Mucosa of stomach (tissue), 1 donor: Measurements from ENCODE around the gene TLCD5.

Experiments
- H3K27me3 ChIP-seq: one replicate; pipeline ENCODE4 v1.7.0; 2013; ENCODE audit warnings: mild to moderate bottlenecking, low read length; ENCODE audit not compliant: control insufficient read depth, insufficient read depth
- H3K36me3 ChIP-seq: one replicate; pipeline ENCODE4 v1.7.0; 2013; ENCODE audit warnings: low read length; ENCODE audit not compliant: control insufficient read depth, insufficient read depth
- H3K4me1 ChIP-seq: one replicate; pipeline ENCODE4 v1.7.0; 2013; ENCODE audit warnings: mild to moderate bottlenecking, low read length; ENCODE audit not compliant: control insufficient read depth, insufficient read depth
- H3K4me3 ChIP-seq: one replicate; pipeline ENCODE4 v1.7.0; 2013; ENCODE audit warnings: low read length
- H3K9ac ChIP-seq: one replicate; pipeline ENCODE4 v1.7.0; 2013; ENCODE audit warnings: mild to moderate bottlenecking, low read length, moderate library complexity
- H3K9me3 ChIP-seq: one replicate; pipeline ENCODE4 v1.7.0; 2013; ENCODE audit warnings: mild to moderate bottlenecking, low read length, moderate library complexity; ENCODE audit not compliant: control insufficient read depth
- donor health status: Pancreatic carcinoma.

TLCD5 gene

DNA sequence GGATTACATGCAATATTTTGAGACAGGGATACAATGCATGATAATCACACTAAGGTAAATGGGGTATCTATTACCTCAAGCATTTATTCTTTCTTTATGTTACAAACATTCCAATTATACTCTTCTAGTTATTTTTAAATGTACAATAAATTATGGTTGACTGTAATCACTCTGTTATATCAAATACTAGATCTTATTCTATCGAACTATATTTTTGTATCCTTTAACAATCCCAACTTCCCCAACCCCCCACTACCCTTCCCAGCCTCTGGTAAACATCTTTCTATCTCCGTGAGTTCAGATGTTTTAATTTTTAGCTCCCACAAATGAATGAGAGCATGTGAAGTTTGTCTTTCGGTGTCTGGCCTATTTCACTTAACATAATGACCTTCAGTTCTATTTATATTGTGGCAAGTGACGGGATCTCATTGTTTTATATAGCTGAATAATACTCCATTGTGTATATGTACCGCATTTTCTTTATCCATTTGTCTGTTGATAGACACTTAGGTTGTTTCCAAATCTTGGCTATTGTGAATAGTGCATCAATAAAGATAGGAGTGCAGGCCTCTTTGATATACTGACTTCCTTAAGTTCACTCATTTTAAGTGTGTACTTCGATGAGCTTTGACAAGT lies 51.6 kb downstream of the TLCD5 start:
- H3K4me1 ChIP-seq = peaks cover 6% of the 10 kb centered on the region

DNA sequence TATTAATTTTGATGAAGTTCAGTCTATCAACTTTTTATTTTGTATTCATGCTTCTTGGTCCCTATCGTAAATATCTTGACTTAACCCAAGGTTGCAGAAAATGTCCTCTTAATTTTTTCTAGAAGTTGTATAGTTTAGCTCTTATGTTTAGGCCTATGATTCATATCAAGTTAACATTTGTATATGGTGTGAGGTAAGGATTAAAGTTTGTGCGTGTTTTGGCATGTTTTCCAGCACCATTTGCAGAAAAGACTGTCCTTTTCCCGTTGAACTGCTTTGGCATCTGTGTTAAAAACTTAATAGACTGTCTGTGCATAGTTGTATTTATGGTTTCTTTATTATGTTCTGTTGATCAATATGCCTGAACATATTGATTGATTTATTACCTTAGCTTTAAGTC lies 53.4 kb downstream of the TLCD5 start:
- no peaks in the 10 kb centered on the region for H3K9me3 ChIP-seq
- no peak overlapping the region for H3K4me3 ChIP-seq
- H3K36me3 ChIP-seq = no peaks in the 10 kb centered on the region
- H3K4me1 ChIP-seq = peaks cover 6% of the 10 kb centered on the region
- no peak overlapping the region for H3K9ac ChIP-seq
- no peaks in the 10 kb centered on the region for H3K27me3 ChIP-seq

More for the DNA sequence above, 51.6 kb downstream of the TLCD5 start:
- Histone ChIP-seq H3K4me3 (no peak overlapping the region), H3K9ac (no peak overlapping the region), H3K27me3 (no peaks in the 10 kb centered on the region), H3K36me3 (no peaks in the 10 kb centered on the region), H3K9me3 (no peaks in the 10 kb centered on the region)

DNA sequence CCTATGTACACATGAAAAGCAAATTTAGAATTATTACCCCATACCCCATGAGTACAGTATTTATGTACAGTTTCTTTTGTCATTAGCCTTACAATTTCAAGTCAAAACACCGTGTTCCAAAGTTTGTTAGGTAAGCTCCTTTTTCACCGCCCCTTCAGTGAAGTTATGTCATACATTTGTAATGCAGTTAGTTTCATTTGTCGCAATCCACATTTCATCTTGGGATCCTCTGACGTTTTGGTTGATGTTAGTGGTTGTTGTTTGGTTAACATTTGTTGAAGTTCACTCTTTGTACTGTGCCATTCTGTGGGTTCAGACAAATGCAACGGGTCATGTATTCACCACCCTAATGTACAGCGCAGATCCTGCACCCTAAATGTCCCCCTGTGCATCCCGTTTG lies 56.3 kb downstream of the TLCD5 start:
- Histone ChIP-seq H3K27me3 (no peaks in the 10 kb centered on the region), H3K36me3 (no peaks in the 10 kb centered on the region), H3K4me3 (no peak overlapping the region), H3K9ac (no peak overlapping the region), H3K9me3 (no peaks in the 10 kb centered on the region), H3K4me1 (peaks cover 6% of the 10 kb centered on the region)
